ENCODE results near the gene GOLIM4.

The GOLIM4 gene

GRCh38 chr3:168073842-168074605 lies 21.7 kb downstream of the GOLIM4 start:
- TF ChIP-seq ZC3H10 (CRISPR knock-in tag; IDR thresholded peaks at IDR 0.05) = no peak
- TF ChIP-seq CSDC2 (CRISPR knock-in tag; IDR thresholded peaks at IDR 0.05) = no peak
- no peak for TF ChIP-seq OSR1 (CRISPR knock-in tag; IDR thresholded peaks at IDR 0.05)
- no peak for TF ChIP-seq ZFP30 (CRISPR knock-in tag; IDR thresholded peaks at IDR 0.05)
- TF ChIP-seq, protein P1, sequence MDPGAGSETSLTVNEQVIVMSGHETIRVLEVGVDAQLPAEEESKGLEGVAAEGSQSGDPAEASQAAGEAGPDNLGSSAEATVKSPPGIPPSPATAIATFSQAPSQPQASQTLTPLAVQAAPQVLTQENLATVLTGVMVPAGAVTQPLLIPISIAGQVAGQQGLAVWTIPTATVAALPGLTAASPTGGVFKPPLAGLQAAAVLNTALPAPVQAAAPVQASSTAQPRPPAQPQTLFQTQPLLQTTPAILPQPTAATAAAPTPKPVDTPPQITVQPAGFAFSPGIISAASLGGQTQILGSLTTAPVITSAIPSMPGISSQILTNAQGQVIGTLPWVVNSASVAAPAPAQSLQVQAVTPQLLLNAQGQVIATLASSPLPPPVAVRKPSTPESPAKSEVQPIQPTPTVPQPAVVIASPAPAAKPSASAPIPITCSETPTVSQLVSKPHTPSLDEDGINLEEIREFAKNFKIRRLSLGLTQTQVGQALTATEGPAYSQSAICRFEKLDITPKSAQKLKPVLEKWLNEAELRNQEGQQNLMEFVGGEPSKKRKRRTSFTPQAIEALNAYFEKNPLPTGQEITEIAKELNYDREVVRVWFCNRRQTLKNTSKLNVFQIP (CRISPR knock-in tag; IDR thresholded peaks at IDR 0.05; ENCODE audit: borderline replicate concordance, low read depth) = no peak
- no peak for TF ChIP-seq ZNF8 (CRISPR knock-in tag; IDR thresholded peaks at IDR 0.05)
- no peak for TF ChIP-seq GLIS3 (CRISPR knock-in tag; IDR thresholded peaks at IDR 0.05)
- no peak for ATAC-seq

- ATAC-seq = peak; percentile 8; the same call in 2 of the 3 replicates
- TF ChIP-seq SNAI2 (CRISPR knock-in tag; IDR thresholded peaks at IDR 0.05) (no peak), CSRNP3 (CRISPR knock-in tag; IDR thresholded peaks at IDR 0.05) (no peak), RARB (CRISPR knock-in tag; IDR thresholded peaks at IDR 0.05) (no peak), BACH2 (CRISPR knock-in tag; IDR thresholded peaks at IDR 0.05; ENCODE audit: borderline replicate concordance) (no peak), ZFP3 (CRISPR knock-in tag; IDR thresholded peaks at IDR 0.05) (no peak), PPARA (CRISPR knock-in tag; IDR thresholded peaks at IDR 0.05; ENCODE audit: borderline replicate concordance) (no peak), CSDC2 (CRISPR knock-in tag; IDR thresholded peaks at IDR 0.05) (no peak), TCF4 (CRISPR knock-in tag; IDR thresholded peaks at IDR 0.05; ENCODE audit: borderline replicate concordance) (no peak), ZNF565 (CRISPR knock-in tag; conservative IDR thresholded peaks at IDR 0.05; ENCODE audit: low read depth) (no peak)
- TF ChIP-seq, protein P2, sequence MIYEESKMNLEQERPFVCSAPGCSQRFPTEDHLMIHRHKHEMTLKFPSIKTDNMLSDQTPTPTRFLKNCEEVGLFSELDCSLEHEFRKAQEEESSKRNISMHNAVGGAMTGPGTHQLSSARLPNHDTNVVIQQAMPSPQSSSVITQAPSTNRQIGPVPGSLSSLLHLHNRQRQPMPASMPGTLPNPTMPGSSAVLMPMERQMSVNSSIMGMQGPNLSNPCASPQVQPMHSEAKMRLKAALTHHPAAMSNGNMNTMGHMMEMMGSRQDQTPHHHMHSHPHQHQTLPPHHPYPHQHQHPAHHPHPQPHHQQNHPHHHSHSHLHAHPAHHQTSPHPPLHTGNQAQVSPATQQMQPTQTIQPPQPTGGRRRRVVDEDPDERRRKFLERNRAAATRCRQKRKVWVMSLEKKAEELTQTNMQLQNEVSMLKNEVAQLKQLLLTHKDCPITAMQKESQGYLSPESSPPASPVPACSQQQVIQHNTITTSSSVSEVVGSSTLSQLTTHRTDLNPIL (CRISPR knock-in tag; IDR thresholded peaks at IDR 0.05; ENCODE audit: low read depth) = no peak
- TF ChIP-seq, protein P3, sequence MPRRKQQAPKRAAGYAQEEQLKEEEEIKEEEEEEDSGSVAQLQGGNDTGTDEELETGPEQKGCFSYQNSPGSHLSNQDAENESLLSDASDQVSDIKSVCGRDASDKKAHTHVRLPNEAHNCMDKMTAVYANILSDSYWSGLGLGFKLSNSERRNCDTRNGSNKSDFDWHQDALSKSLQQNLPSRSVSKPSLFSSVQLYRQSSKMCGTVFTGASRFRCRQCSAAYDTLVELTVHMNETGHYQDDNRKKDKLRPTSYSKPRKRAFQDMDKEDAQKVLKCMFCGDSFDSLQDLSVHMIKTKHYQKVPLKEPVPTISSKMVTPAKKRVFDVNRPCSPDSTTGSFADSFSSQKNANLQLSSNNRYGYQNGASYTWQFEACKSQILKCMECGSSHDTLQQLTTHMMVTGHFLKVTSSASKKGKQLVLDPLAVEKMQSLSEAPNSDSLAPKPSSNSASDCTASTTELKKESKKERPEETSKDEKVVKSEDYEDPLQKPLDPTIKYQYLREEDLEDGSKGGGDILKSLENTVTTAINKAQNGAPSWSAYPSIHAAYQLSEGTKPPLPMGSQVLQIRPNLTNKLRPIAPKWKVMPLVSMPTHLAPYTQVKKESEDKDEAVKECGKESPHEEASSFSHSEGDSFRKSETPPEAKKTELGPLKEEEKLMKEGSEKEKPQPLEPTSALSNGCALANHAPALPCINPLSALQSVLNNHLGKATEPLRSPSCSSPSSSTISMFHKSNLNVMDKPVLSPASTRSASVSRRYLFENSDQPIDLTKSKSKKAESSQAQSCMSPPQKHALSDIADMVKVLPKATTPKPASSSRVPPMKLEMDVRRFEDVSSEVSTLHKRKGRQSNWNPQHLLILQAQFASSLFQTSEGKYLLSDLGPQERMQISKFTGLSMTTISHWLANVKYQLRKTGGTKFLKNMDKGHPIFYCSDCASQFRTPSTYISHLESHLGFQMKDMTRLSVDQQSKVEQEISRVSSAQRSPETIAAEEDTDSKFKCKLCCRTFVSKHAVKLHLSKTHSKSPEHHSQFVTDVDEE (CRISPR knock-in tag; IDR thresholded peaks at IDR 0.05) = no peak
These were observed 23.4 kb downstream of the GOLIM4 start for GRCh38 chr3:168072323-168072650.

DNA sequence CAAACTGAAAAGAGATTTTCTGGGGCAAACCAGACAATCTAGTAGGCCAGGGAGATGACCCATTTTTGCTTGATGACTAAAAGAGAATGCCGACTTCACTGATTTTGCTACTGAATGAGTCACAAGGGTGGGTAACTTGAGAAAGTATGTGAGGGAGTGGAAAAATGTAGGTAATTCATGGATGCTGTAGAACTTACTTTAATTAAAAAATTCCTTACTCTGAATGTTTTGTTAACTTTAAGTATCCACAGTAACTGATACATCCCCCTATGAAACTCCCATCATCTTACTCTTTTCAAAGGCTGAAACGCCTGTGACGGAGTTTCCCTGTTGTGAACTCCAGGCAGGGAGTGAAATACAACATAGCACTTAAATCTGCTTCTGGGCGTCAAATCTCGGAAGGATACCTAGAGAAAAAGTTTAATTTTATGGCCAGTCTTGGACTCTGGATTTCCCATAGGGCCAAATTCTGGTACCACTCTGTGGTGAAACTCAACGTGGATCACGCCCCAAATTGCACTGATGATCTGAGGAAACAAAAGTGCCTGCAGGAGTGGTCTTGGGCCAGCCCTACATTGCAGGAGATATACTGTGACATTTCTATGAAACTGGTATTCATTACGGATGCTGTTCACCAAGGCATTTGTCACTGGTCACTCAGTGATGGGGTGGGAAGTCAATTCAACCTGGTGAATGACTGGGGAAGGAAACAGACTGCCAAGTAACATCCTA lies 24.0 kb downstream of the GOLIM4 start:
- TF ChIP-seq GLIS3 (CRISPR knock-in tag; IDR thresholded peaks at IDR 0.05) = no peak
- TF ChIP-seq, protein P4, sequence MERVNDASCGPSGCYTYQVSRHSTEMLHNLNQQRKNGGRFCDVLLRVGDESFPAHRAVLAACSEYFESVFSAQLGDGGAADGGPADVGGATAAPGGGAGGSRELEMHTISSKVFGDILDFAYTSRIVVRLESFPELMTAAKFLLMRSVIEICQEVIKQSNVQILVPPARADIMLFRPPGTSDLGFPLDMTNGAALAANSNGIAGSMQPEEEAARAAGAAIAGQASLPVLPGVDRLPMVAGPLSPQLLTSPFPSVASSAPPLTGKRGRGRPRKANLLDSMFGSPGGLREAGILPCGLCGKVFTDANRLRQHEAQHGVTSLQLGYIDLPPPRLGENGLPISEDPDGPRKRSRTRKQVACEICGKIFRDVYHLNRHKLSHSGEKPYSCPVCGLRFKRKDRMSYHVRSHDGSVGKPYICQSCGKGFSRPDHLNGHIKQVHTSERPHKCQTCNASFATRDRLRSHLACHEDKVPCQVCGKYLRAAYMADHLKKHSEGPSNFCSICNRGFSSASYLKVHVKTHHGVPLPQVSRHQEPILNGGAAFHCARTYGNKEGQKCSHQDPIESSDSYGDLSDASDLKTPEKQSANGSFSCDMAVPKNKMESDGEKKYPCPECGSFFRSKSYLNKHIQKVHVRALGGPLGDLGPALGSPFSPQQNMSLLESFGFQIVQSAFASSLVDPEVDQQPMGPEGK (CRISPR knock-in tag; IDR thresholded peaks at IDR 0.05; ENCODE audit: borderline replicate concordance) = no peak
- TF ChIP-seq ZNF8 (CRISPR knock-in tag; IDR thresholded peaks at IDR 0.05) = no peak
- TF ChIP-seq TCF4 (CRISPR knock-in tag; IDR thresholded peaks at IDR 0.05; ENCODE audit: borderline replicate concordance) = no peak
- TF ChIP-seq BACH2 (CRISPR knock-in tag; IDR thresholded peaks at IDR 0.05; ENCODE audit: borderline replicate concordance) = no peak
- TF ChIP-seq, protein P2 (CRISPR knock-in tag; IDR thresholded peaks at IDR 0.05; ENCODE audit: low read depth) = no peak
- TF ChIP-seq, protein P3 (CRISPR knock-in tag; IDR thresholded peaks at IDR 0.05) = no peak
- no peak for TF ChIP-seq RARB (CRISPR knock-in tag; IDR thresholded peaks at IDR 0.05)
- TF ChIP-seq OSR1 (CRISPR knock-in tag; IDR thresholded peaks at IDR 0.05) = no peak
- ATAC-seq = peak; percentile 94

All from SK-N-SH treated with all-trans-retinoic acid at 6 μM for 48 hours (cell line).